Measurements from ENCODE around the gene GABBR2.
A peak's percentile ranks its signal among the peaks of the same experiment; 100 is the strongest.

Gene GABBR2

DNA sequence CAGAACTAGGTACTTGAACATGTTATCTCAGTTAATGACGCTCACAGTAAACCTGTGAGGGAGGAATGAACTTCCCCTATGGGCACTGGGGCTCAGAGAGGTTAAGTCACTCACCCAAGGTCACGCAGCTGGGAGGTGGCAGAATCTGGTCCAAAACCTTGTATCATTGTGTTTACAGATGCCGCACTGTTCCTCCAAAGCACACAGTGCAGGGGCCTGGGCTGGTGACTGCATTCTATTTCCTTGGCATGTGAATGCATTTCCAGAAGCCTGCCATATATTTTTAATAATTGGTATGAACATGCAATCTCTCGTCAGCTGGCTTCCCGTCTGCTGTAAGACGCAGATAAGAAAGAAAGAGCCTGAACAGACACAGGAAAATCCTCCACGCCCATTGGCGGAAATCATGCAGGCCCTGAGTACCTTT lies 376.3 kb downstream of the GABBR2 start:
- no peak for DNase-seq

GRCh38 chr9:98331536-98332259 lies 377.0 kb downstream of the GABBR2 start:
- no peak for DNase-seq

- DNase-seq: no peak
Measured at GRCh38 chr9:98330831-98331230, 377.9 kb downstream of the GABBR2 start.

DNA sequence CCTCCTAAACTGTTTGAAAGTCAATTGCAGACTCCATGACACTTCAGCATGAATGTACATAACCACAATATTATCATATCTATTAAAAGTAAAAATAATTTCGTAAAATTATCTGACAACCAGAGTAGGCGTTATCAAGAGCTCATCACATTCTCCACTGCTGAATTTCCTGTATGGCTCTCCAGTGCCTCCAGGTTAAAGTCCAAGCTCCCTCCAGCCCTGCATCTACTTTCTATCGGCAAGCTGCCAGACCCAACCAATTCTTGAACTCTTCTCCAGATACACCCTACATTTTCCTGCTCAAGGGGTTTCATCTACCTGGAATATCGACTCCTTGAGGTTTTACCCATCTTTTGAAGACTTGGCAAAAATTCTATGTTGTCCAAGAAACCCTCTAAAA lies 378.8 kb downstream of the GABBR2 start:
- DNase-seq: no peak

DNA sequence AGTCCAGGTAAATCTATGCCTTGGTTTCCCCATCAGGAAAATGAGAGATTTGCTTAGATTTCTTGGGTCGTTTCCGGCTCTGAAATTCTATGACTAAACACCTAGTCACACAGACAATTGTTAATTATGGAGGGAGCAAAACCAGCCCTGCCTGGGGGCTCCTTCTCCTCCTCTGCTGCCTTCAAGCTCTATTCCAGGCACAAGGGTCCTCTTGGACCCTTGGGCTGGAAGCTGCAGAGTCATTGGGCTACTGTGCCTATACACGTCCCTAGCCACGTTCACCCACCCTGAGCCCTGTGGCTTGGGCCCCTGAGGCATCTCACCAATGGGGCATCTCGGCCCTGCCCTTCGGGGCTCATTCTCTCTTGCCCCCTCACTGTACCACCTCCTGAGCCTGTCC lies 379.5 kb downstream of the GABBR2 start:
- no peak for DNase-seq

GRCh38 chr9:98328770-98329169 lies 380.0 kb downstream of the GABBR2 start:
- DNase-seq: no peak

- DNase-seq: no peak
Measured at GRCh38 chr9:98328141-98328540, 380.6 kb downstream of the GABBR2 start.

GRCh38 chr9:98327249-98327561 lies 381.5 kb downstream of the GABBR2 start:
- no peak for DNase-seq

- no peak for DNase-seq
Measured at GRCh38 chr9:98326459-98327248, 382.1 kb downstream of the GABBR2 start.

DNA sequence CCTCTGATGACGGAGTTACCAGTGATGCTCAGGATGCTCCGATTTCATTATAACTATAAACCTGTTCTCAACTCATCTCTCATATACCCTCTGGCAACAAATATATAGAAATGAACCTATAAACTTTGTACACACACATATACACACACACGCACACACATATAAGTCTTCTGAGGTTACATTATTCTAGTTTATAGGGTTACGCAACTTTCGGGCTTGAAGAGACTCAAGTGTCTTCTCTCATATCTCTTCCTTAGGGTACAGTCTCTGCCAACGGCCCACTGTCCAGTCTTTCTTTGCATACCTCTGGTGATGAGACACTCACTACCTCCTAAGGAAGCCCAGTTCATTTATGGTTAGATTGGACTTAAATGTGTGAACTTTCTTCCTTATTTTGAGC lies 383.9 kb downstream of the GABBR2 start:
- no peak for DNase-seq

- no peak for DNase-seq
Measured at GRCh38 chr9:98323831-98324135, 385.0 kb downstream of the GABBR2 start.

GRCh38 chr9:98323051-98323830 lies 385.5 kb downstream of the GABBR2 start:
- no peak for DNase-seq

DNA sequence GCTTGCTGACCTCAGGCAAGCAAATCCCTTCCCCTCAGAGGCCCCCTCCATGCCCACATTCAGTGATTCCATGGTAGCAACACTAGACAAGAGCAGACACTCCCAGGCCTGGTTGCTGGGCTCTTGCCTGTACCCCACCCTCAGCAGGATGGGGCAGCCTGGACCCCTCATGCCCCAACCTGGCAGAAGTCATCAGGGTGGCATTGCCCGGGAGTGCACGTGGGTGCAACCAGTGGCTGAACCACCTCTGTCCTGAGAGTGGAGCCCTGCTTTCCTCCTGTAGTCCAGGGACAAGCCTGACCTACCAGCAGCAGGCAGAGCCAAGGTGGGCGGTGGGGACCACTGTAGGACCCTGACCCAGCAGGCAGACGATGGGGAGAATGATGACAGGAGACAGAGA lies 387.5 kb downstream of the GABBR2 start:
- no peak for DNase-seq

- DNase-seq: no peak
Measured at GRCh38 chr9:98318834-98319478, 389.8 kb downstream of the GABBR2 start.

- DNase-seq: no peak
Measured at GRCh38 chr9:98318041-98318790, 390.5 kb downstream of the GABBR2 start.

DNA sequence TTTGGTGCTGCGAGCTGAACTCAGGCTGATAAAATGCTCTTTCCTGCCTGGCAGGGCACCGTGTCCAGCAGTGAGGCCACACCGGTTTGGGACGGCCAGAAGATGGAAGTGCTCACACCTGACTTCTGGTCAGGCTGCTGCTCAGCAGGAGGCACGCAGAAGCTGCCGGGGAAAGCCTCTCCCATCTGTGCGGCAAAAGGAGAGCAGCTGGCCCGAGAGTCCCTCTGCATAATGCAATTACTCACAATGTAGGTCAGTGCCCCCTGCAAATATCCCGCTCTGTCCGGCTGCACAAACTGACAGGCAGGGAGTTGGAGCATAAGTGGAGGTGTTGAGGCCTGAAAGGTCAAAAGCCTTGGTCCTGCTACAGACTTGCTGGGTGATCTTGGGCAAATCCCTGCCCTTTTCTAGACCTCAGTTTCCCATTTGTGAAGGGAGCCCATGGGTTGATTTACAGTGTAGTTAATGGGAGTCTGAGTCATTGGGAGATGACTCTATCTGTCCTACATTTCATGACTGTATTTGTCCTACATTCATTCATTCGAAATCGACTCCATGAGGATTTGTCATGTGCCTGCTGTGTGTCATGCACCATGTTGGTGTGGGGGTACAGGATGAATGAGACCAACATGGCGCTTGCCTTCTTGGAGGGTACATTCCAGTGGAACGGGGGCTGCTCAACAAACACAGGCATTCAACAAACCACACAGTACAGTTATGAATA lies 391.4 kb downstream of the GABBR2 start:
- DNase-seq: peak in 1 of 2 experiments; percentile 2

- no peak for DNase-seq
Measured at GRCh38 chr9:98316445-98317133, 392.1 kb downstream of the GABBR2 start.

DNA sequence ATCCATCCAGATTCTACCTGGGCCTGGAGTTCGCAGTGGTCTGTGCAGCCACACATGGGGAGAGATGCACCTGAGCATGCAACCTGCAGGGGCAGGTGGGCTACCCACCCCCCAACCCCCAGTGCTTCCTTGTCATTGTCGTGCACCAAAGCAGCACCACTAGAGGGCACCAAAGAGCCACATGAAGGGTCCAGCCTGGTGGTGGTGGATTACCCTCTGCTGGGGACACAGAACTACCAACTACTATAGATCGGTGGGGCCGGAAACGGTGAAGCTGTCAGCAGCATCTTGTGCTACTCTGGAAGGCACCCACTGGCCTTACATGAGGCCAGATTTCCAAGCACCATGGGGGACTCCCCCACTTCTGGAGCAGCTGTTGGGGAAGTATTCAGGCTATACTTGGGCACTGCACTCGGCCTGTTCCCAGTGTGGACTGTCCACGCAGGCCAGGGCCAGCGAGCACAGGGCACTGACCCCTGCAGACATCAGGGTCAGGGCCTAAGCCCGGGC lies 393.1 kb downstream of the GABBR2 start:
- peak; percentile 85 to 86 for DNase-seq

GRCh38 chr9:98315067-98315453 lies 393.7 kb downstream of the GABBR2 start:
- DNase-seq: no peak

- no peak for DNase-seq
Measured at GRCh38 chr9:98314381-98315066, 394.2 kb downstream of the GABBR2 start.

DNA sequence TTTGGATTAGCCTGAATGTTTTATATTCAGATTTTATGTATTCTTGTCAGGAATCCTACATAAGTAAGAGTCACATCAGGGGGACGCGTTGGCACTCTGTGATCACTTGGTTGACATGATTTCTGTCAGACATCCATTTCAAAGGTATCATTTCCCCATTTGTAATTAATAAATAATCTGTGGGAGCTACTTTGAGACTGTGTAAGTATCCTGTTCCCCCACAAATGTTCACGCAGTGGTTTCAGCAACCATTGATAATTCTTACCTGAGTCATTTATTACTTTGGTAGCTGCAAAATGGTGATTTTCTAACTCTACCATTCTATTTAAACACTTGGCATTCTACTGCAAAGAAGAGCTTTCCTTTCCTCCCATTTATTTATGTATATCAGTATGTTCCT lies 396.4 kb downstream of the GABBR2 start:
- DNase-seq: no peak

Data from SHP77 (cell line).